ENCODE data around the gene UQCR10.

GRCh38 chr22:29734406-29734805 is 32.8 kb upstream of the UQCR10 start:
- TF ChIP-seq, protein P1, sequence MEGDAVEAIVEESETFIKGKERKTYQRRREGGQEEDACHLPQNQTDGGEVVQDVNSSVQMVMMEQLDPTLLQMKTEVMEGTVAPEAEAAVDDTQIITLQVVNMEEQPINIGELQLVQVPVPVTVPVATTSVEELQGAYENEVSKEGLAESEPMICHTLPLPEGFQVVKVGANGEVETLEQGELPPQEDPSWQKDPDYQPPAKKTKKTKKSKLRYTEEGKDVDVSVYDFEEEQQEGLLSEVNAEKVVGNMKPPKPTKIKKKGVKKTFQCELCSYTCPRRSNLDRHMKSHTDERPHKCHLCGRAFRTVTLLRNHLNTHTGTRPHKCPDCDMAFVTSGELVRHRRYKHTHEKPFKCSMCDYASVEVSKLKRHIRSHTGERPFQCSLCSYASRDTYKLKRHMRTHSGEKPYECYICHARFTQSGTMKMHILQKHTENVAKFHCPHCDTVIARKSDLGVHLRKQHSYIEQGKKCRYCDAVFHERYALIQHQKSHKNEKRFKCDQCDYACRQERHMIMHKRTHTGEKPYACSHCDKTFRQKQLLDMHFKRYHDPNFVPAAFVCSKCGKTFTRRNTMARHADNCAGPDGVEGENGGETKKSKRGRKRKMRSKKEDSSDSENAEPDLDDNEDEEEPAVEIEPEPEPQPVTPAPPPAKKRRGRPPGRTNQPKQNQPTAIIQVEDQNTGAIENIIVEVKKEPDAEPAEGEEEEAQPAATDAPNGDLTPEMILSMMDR (IDR thresholded peaks at IDR 0.05) = no peak
- TF ChIP-seq POLR2AphosphoS5 (IDR thresholded peaks at IDR 0.05; ENCODE audit: low read depth, low read length) = no peak
- no peak for TF ChIP-seq REST (IDR thresholded peaks at IDR 0.05; ENCODE audit: insufficient read depth in 1 of 2, low read depth in 2 of 2, low read length in 1 of 2)
- TF ChIP-seq TCF7L2 (IDR thresholded peaks at IDR 0.05; ENCODE audit: low read depth, low read length) = no peak

Data from Panc1 (cell line).